T-helper 9 cell (primary cell): ENCODE measurements around the gene SC5D.

Experiments
- DNase-seq: peaks from one replicate; pipeline ENCODE4 v3.0.0-alpha.2; 2020
- total RNA-seq, 2 donors: gene quantifications; one replicate each; lab custom pipeline; 2026; lab: John Stamatoyannopoulos, UW

The SC5D gene
- total RNA-seq: 23.4 to 49.1 reads per million in 2 donors

GRCh38 chr11:121292495-121293287 is at the start of gene SC5D:
Gene SC5D, plus strand, starts transcription at chr11:121292771. Its CDS starts 10,605 bp downstream, at chr11:121303376.
- peak; percentile 97 for DNase-seq

GRCh38 chr11:121244884-121245283 is 47.7 kb upstream of the SC5D start:
- DNase-seq: no peak

GRCh38 chr11:121246021-121246768 is 46.4 kb upstream of the SC5D start:
- no peak for DNase-seq

- no peak for DNase-seq
Observed at GRCh38 chr11:121246769-121247035, 45.9 kb upstream of the SC5D start.

- no peak for DNase-seq
Observed at GRCh38 chr11:121248496-121248895, 44.1 kb upstream of the SC5D start.

- DNase-seq: no peak
Observed at GRCh38 chr11:121249039-121249663, 43.4 kb upstream of the SC5D start.

- no peak for DNase-seq
Observed at GRCh38 chr11:121250843-121251242, 41.7 kb upstream of the SC5D start.

GRCh38 chr11:121253951-121254350 is 38.6 kb upstream of the SC5D start:
- DNase-seq: no peak

- DNase-seq: no peak
Observed at GRCh38 chr11:121254756-121255155, 37.8 kb upstream of the SC5D start.

- DNase-seq: no peak
Observed at GRCh38 chr11:121255473-121256125, 37.0 kb upstream of the SC5D start.

- DNase-seq: no peak
Observed at GRCh38 chr11:121257289-121257688, 35.3 kb upstream of the SC5D start.

- no peak for DNase-seq
Observed at GRCh38 chr11:121257976-121258375, 34.6 kb upstream of the SC5D start.

- DNase-seq: no peak
Observed at GRCh38 chr11:121265586-121265985, 27.0 kb upstream of the SC5D start.

- no peak for DNase-seq
Observed at GRCh38 chr11:121268581-121268980, 24.0 kb upstream of the SC5D start.

GRCh38 chr11:121270001-121270678 is 22.4 kb upstream of the SC5D start:
- DNase-seq: no peak

- no peak for DNase-seq
Observed at GRCh38 chr11:121274332-121274991, 18.1 kb upstream of the SC5D start.

GRCh38 chr11:121281698-121282097 is 10.9 kb upstream of the SC5D start:
- DNase-seq: no peak

GRCh38 chr11:121282386-121282785 is 10.2 kb upstream of the SC5D start:
- DNase-seq: no peak

GRCh38 chr11:121282886-121283502 is 9.6 kb upstream of the SC5D start:
- no peak for DNase-seq

GRCh38 chr11:121291319-121291718 is 1.3 kb upstream of the SC5D start:
- DNase-seq: no peak

- no peak for DNase-seq
Observed at GRCh38 chr11:121291896-121292494, 576 bp upstream of the SC5D start.
